Thoracic aorta (tissue), 2 donors: ENCODE measurements around the gene AHI1. TPM values are rescaled to one million over a fixed set of nuclear protein-coding genes. Genes with fewer than 3 reads are reported as not detected.

Experiments used
- ATAC-seq: fragments of 150-250 bp; one replicate; pipeline ENCODE4 v1.8.0; 2017; ENCODE audit warnings: low read depth; ENCODE audit not compliant: insufficient number of reproducible peaks, low FRiP score
- DNase-seq: peaks from one replicate; pipeline ENCODE4 v3.0.0-alpha.2; 2020; ENCODE audit warnings: low spot score
- H3K27ac ChIP-seq, 2 donors: fragments of 200-600 bp; sonication (generic); 1 replicate in 1 of 2; 2 replicates in 1 of 2; pipeline ENCODE4 v1.5.1; 2016; ENCODE audit warnings: mild to moderate bottlenecking in 2 of 2, moderate library complexity in 2 of 2
- H3K27me3 ChIP-seq: fragments of 200-600 bp; sonication (generic); replicated peaks from 2 replicates; pipeline ENCODE4 v1.6.0; 2016; ENCODE audit warnings: mild to moderate bottlenecking; ENCODE audit not compliant: insufficient read depth
- H3K36me3 ChIP-seq: fragments of 200-600 bp; sonication (generic); one replicate; pipeline ENCODE4 v1.5.1; 2016
- H3K4me1 ChIP-seq, 2 donors: fragments of 200-600 bp; sonication (generic); 1 replicate in 1 of 2; 2 replicates in 1 of 2; pipeline versions ENCODE4 v1.5.1 to v1.6.0; 2016; ENCODE audit warnings: low read depth in 2 of 2, mild to moderate bottlenecking in 1 of 2; ENCODE audit not compliant: control insufficient read depth in 1 of 2
- H3K4me3 ChIP-seq: fragments of 200-600 bp; sonication (generic); 2 replicates; pipeline ENCODE4 v1.5.1; 2016; ENCODE audit warnings: mild to moderate bottlenecking
- H3K9me3 ChIP-seq: fragments of 200-600 bp; sonication (generic); 2 replicates; pipeline ENCODE4 v1.5.1; 2016
- CTCF ChIP-seq: fragments of 200-600 bp; sonication (generic); IDR thresholded peaks from one replicate; pipeline ENCODE4 v1.5.1; 2019; ENCODE audit warnings: antibody characterized with exemption
- total RNA-seq, 2 donors: library from RNA; depleted of rRNA; stranded (reverse); fragments of >200 nt; gene quantifications; one replicate each; pipeline versions ENCODE4 v1.1.0 to v1.2.3, GENCODE V29; 2016

Gene AHI1
- total RNA-seq, 2 donors from 2014 or later: 21.7 to 65.5 TPM

GRCh38 chr6:135299256-135299655, 198.3 kb downstream of the AHI1 start:
- no peaks in the 10 kb centered on the region for H3K36me3 ChIP-seq
- H3K4me1 ChIP-seq: no peaks in the 10 kb centered on the region
- H3K4me3 ChIP-seq: no peak overlapping the region
- DNase-seq: no peak
- H3K9me3 ChIP-seq: no peaks in the 10 kb centered on the region
- no peak for TF ChIP-seq CTCF
- no peak overlapping the region for H3K27ac ChIP-seq
- no peaks in the 10 kb centered on the region for H3K27me3 ChIP-seq
- ATAC-seq: no peak

- H3K9me3 ChIP-seq: no peaks in the 10 kb centered on the region
- DNase-seq (no peak), ATAC-seq (no peak)
- no peaks in the 10 kb centered on the region for H3K4me1 ChIP-seq
- H3K36me3 ChIP-seq: no peaks in the 10 kb centered on the region
- H3K27ac ChIP-seq: no peak overlapping the region
- no peak overlapping the region for H3K4me3 ChIP-seq
- no peaks in the 10 kb centered on the region for H3K27me3 ChIP-seq
- no peak for TF ChIP-seq CTCF
Measured at GRCh38 chr6:135298455-135298854, 199.1 kb downstream of the AHI1 start.

- H3K36me3 ChIP-seq: no peaks in the 10 kb centered on the region
- H3K4me1 ChIP-seq: no peaks in the 10 kb centered on the region
- H3K4me3 ChIP-seq: no peak overlapping the region
- H3K9me3 ChIP-seq: no peaks in the 10 kb centered on the region
- H3K27ac ChIP-seq: no peak overlapping the region
- TF ChIP-seq CTCF: no peak
- DNase-seq: no peak
- H3K27me3 ChIP-seq: no peaks in the 10 kb centered on the region
- ATAC-seq: no peak
Measured at GRCh38 chr6:135296715-135297114, 200.8 kb downstream of the AHI1 start.

- TF ChIP-seq CTCF: no peak
- Histone ChIP-seq H3K4me1 (no peaks in the 10 kb centered on the region), H3K27me3 (no peaks in the 10 kb centered on the region)
Measured at GRCh38 chr6:135295085-135295484, 202.5 kb downstream of the AHI1 start.

GRCh38 chr6:135291288-135292076, 206.1 kb downstream of the AHI1 start:
- no peak for ATAC-seq
- Histone ChIP-seq H3K9me3 (no peaks in the 10 kb centered on the region), H3K4me1 (no peaks in the 10 kb centered on the region), H3K27me3 (no peaks in the 10 kb centered on the region), H3K36me3 (peaks cover 7% of the 10 kb centered on the region), H3K27ac (no peak overlapping the region), H3K4me3 (no peak overlapping the region)
- TF ChIP-seq CTCF: no peak
- no peak for DNase-seq

More at GRCh38 chr6:135295085-135295484, 202.5 kb downstream of the AHI1 start:
- Histone ChIP-seq H3K9me3 (no peaks in the 10 kb centered on the region), H3K27ac (no peak overlapping the region), H3K4me3 (no peak overlapping the region), H3K36me3 (peaks cover 3% of the 10 kb centered on the region)
- DNase-seq: no peak
- no peak for ATAC-seq
